Measurements from ENCODE around the gene TSPAN32. TPM values are rescaled to one million over a fixed set of nuclear protein-coding genes. Genes with fewer than 3 reads are reported as not detected.

The TSPAN32 gene
- polyA plus RNA-seq, 1 donor from 2014 or later: 7.1 TPM

DNA sequence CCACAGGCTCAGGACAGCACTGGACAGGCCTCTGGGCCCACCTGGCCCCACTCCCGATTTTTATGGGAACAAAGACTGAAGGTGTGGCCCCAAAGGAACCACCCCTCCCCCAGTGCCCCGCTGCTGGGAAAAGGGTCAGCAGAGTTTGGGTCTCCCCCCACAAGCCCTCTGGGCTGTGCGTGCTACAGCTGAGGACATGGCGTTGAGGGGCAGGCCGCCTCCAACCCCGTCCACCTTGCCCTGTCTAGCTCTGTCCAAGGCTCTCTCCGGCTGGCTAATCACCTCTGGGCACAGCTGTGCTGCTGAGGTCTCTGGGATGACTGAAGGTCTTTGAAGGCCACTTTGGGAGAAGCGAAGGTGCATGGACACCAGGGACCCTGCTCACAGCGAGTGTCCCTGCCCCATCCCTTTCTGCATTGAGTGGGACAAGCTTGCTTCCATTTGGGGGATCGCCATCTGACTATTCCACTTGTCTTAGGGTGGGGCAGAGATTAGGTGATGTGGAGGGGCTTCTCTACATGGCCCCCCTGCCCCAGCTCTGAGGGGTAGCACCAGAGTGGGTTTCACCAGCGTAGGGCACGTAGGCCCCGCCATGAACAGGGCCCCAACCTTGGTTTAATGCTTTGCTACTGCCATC, 38.0 kb upstream of the TSPAN32 start:
- H3K27ac Mint-ChIP-seq: no peak overlapping the region
- no peaks in the 10 kb centered on the region for H3K9me3 Mint-ChIP-seq
- H3K4me1 Mint-ChIP-seq: peaks cover 21 to 24% (median 23%) of the 10 kb centered on the region in 3 donors
- peaks cover 1% of the 10 kb centered on the region for H3K36me3 Mint-ChIP-seq
- no peak overlapping the region for H3K4me3 Mint-ChIP-seq
- no peaks in the 10 kb centered on the region for H3K27me3 Mint-ChIP-seq

- peak overlapping the region in 1 of 3 donors; percentile 71 for H3K27ac Mint-ChIP-seq
- no peaks in the 10 kb centered on the region for H3K27me3 Mint-ChIP-seq
- H3K4me3 Mint-ChIP-seq: no peak overlapping the region
- no peaks in the 10 kb centered on the region for H3K9me3 Mint-ChIP-seq
- H3K36me3 Mint-ChIP-seq: peaks cover 1% of the 10 kb centered on the region
- H3K4me1 Mint-ChIP-seq: peaks cover 21 to 24% (median 23%) of the 10 kb centered on the region in 3 donors
Observed at GRCh38 chr11:2264366-2265053, 37.3 kb upstream of the TSPAN32 start.

- Mint-ChIP-seq H3K36me3 (peaks cover 1% of the 10 kb centered on the region), H3K4me3 (peak overlapping the region; percentile 55 to 93 (median 74)), H3K9me3 (no peaks in the 10 kb centered on the region), H3K27me3 (no peaks in the 10 kb centered on the region), H3K4me1 (peaks cover 21 to 24% (median 23%) of the 10 kb centered on the region in 3 donors), H3K27ac (peak overlapping the region; percentile 85 to 92 (median 90))
Observed at GRCh38 chr11:2265396-2265795, 36.4 kb upstream of the TSPAN32 start.

DNA sequence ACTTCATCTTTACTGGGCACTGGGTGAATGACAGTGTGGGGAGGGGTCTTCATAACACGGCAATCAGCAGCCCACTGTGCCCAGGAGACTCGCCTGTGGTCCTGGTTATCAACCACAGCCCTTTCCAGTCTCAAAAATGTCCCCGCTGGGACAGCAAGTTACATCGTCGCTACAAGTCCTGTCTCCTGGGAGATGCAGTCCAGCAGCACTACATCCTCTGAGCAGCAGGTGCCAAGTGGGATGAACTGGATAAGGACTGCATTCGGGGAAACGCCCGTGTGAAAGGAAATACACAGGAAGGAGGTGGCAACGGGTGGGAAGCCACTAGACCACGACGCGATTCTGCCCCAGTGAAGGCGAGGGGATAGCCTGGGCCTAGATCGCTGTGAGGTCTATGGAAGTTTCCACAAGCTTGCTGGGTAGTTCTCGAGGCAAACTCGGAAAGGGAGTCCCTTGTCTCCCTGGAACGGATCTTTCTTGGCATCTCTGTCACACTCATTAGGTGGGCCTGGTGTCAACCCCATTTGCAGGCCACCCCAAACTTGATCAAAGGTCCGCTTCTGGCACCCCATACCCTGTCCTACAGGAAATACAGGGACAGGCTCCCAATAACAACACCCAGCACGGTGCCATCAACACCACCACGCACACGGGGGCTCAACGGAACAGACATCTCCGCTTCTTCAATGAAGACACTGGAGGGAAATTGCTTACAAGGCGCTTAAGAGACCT, 35.8 kb upstream of the TSPAN32 start:
- Mint-ChIP-seq H3K4me1 (peaks cover 21 to 25% (median 23%) of the 10 kb centered on the region in 3 donors), H3K4me3 (peak overlapping the region; percentile 55 to 93 (median 74)), H3K27me3 (peaks cover 3% of the 10 kb centered on the region), H3K27ac (peak overlapping the region; percentile 85 to 92 (median 90)), H3K9me3 (no peaks in the 10 kb centered on the region), H3K36me3 (peaks cover 1% of the 10 kb centered on the region)

GRCh38 chr11:2266586-2267305, 35.1 kb upstream of the TSPAN32 start:
- Mint-ChIP-seq H3K27ac (peak overlapping the region in 2 of 3 donors; percentile 90 to 92), H3K4me3 (peak overlapping the region in 2 of 4 donors; percentile 86 to 87)

GRCh38 chr11:2267306-2267850, 34.4 kb upstream of the TSPAN32 start:
- Mint-ChIP-seq H3K4me3 (peak overlapping the region; percentile 4 to 86 (median 40)), H3K36me3 (peaks cover 1% of the 10 kb centered on the region), H3K27ac (peak overlapping the region in 1 of 3 donors; percentile 74)

More at GRCh38 chr11:2266586-2267305, 35.1 kb upstream of the TSPAN32 start:
- peaks cover 21 to 26% (median 25%) of the 10 kb centered on the region in 3 donors for H3K4me1 Mint-ChIP-seq
- peaks cover 1% of the 10 kb centered on the region for H3K36me3 Mint-ChIP-seq
- no peaks in the 10 kb centered on the region for H3K9me3 Mint-ChIP-seq
- H3K27me3 Mint-ChIP-seq: peaks cover 6% of the 10 kb centered on the region

GRCh38 chr11:2267851-2268728, 33.7 kb upstream of the TSPAN32 start:
- H3K4me3 Mint-ChIP-seq: peak overlapping the region; percentile 74 to 87 (median 82)
- peak overlapping the region; percentile 71 to 74 (median 73) for H3K27ac Mint-ChIP-seq
- peaks cover 1% of the 10 kb centered on the region for H3K36me3 Mint-ChIP-seq
- peaks cover 21 to 27% (median 25%) of the 10 kb centered on the region in 3 donors for H3K4me1 Mint-ChIP-seq
- peaks cover 7% of the 10 kb centered on the region for H3K27me3 Mint-ChIP-seq
- H3K9me3 Mint-ChIP-seq: no peaks in the 10 kb centered on the region

More at GRCh38 chr11:2267306-2267850, 34.4 kb upstream of the TSPAN32 start:
- peaks cover 21 to 27% (median 25%) of the 10 kb centered on the region in 3 donors for H3K4me1 Mint-ChIP-seq
- no peaks in the 10 kb centered on the region for H3K9me3 Mint-ChIP-seq
- H3K27me3 Mint-ChIP-seq: peaks cover 7% of the 10 kb centered on the region

DNA sequence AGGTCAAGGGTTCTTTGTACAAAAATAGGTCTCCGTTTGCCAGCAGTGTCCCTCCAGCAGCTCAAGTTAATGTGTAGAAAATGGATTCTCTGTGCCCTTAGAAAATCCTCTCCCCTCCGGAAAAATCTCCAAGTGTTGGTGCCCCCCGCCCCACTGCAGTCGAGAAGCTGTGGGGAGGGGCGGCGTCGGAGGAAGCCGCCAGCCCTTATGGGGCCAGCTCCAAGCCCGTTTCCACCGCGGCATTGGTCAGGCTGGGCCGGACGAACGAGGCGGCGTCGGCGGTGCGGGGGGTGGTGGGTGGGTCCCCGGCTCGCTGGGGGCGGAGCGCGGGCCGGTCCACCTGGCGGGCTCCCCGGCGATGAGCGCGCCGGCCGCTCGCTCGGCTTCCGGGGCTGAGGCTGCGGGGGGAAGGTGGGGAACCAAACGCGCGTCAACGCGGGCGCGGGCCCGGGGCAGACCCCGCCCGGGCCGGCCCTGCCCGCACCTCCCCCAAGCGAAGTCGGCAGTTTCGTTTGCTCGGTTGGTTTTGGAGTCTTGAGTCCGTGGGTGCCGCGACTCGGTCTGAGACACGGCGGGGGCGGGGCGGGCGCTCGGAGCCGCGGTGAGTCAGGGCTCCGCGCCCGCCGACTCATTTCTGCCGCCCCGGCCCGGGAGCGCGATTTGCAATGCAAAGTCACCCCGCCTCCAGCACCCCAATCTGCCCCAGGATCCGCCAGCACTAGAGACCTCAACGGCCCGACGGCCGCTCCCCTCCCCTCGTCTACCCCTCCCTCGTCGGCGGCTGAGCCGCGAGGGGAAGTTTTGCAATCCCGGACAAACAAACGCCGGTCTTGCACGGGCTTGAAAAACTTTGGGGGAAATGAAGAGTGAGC, 32.8 kb upstream of the TSPAN32 start:
- Mint-ChIP-seq H3K4me1 (peaks cover 21 to 27% (median 25%) of the 10 kb centered on the region in 3 donors), H3K36me3 (peaks cover 1% of the 10 kb centered on the region), H3K9me3 (no peaks in the 10 kb centered on the region), H3K27ac (peak overlapping the region; percentile 71 to 80 (median 74)), H3K27me3 (peaks cover 7% of the 10 kb centered on the region), H3K4me3 (peak overlapping the region; percentile 77 to 87 (median 85))

GRCh38 chr11:2269601-2270321, 32.1 kb upstream of the TSPAN32 start:
- peak overlapping the region; percentile 74 to 87 (median 79) for H3K4me3 Mint-ChIP-seq

GRCh38 chr11:2270322-2271076, 31.3 kb upstream of the TSPAN32 start, which contains the start of gene ASCL2:
Gene ASCL2 (minus strand): TSS chr11:2270588. CDS start chr11:2270332, 256 bp downstream.
- no peaks in the 10 kb centered on the region for H3K9me3 Mint-ChIP-seq
- H3K4me1 Mint-ChIP-seq: peaks cover 17 to 19% (median 19%) of the 10 kb centered on the region in 3 donors
- peaks cover 7% of the 10 kb centered on the region for H3K27me3 Mint-ChIP-seq
- peak within 1 kb of the TSS; percentile 74 to 91 (median 82) for H3K4me3 Mint-ChIP-seq
- peaks cover 1% of the 10 kb centered on the region for H3K36me3 Mint-ChIP-seq
- peak within 1 kb of the TSS in 1 of 3 donors; percentile 74 for H3K27ac Mint-ChIP-seq

More at GRCh38 chr11:2269601-2270321, 32.1 kb upstream of the TSPAN32 start:
- Mint-ChIP-seq H3K27me3 (peaks cover 7% of the 10 kb centered on the region), H3K27ac (peak overlapping the region in 1 of 3 donors; percentile 74), H3K36me3 (peaks cover 1% of the 10 kb centered on the region), H3K9me3 (no peaks in the 10 kb centered on the region), H3K4me1 (peaks cover 21 to 24% (median 23%) of the 10 kb centered on the region in 3 donors)

GRCh38 chr11:2271077-2271326, 30.8 kb upstream of the TSPAN32 start:
- Mint-ChIP-seq H3K4me3 (peak overlapping the region in 2 of 4 donors; percentile 48 to 81), H3K27me3 (peaks cover 7% of the 10 kb centered on the region), H3K27ac (no peak overlapping the region), H3K36me3 (peaks cover under 1% of the 10 kb centered on the region), H3K4me1 (peaks cover 12 to 14% (median 14%) of the 10 kb centered on the region in 3 donors), H3K9me3 (no peaks in the 10 kb centered on the region)
